GM18526 (cell line): ENCODE measurements around the gene GNG12.
A peak's percentile ranks its signal among the peaks of the same experiment; 100 is the strongest.

Source experiments
- POLR2A ChIP-seq: IDR thresholded peaks from 3 replicates; pipeline ENCODE4 v1.6.1; 2011; ENCODE audit not compliant: insufficient read length; ENCODE audit errors: extremely low read depth

GNG12 gene

GRCh38 chr1:67745875-67746698, 87.2 kb downstream of the GNG12 start:
- no peak for TF ChIP-seq POLR2A

- TF ChIP-seq POLR2A = no peak
Observed at GRCh38 chr1:67743072-67743725, 90.1 kb downstream of the GNG12 start.

GRCh38 chr1:67741736-67742135, 91.5 kb downstream of the GNG12 start:
- TF ChIP-seq POLR2A = no peak

GRCh38 chr1:67741121-67741520, 92.1 kb downstream of the GNG12 start:
- TF ChIP-seq POLR2A = no peak

GRCh38 chr1:67740543-67740942, 92.7 kb downstream of the GNG12 start:
- TF ChIP-seq POLR2A = no peak

GRCh38 chr1:67739361-67739760, 93.9 kb downstream of the GNG12 start:
- TF ChIP-seq POLR2A = no peak

- no peak for TF ChIP-seq POLR2A
Observed at GRCh38 chr1:67738401-67738800, 94.9 kb downstream of the GNG12 start.

- TF ChIP-seq POLR2A = no peak
Observed at GRCh38 chr1:67737875-67738274, 95.4 kb downstream of the GNG12 start.

GRCh38 chr1:67736750-67737149, 96.5 kb downstream of the GNG12 start:
- no peak for TF ChIP-seq POLR2A

GRCh38 chr1:67735806-67736627, 97.2 kb downstream of the GNG12 start:
- peak; percentile 57 for TF ChIP-seq POLR2A

GRCh38 chr1:67735206-67735605, 98.1 kb downstream of the GNG12 start:
- no peak for TF ChIP-seq POLR2A

- no peak for TF ChIP-seq POLR2A
Observed at GRCh38 chr1:67734323-67734690, 99.0 kb downstream of the GNG12 start.

GRCh38 chr1:67733681-67734322, 99.5 kb downstream of the GNG12 start:
- TF ChIP-seq POLR2A = no peak

GRCh38 chr1:67732750-67733151, 100.5 kb downstream of the GNG12 start:
- no peak for TF ChIP-seq POLR2A

GRCh38 chr1:67731322-67731721, 101.9 kb downstream of the GNG12 start:
- no peak for TF ChIP-seq POLR2A
